ENCODE data around the gene XPNPEP1.

DNA sequence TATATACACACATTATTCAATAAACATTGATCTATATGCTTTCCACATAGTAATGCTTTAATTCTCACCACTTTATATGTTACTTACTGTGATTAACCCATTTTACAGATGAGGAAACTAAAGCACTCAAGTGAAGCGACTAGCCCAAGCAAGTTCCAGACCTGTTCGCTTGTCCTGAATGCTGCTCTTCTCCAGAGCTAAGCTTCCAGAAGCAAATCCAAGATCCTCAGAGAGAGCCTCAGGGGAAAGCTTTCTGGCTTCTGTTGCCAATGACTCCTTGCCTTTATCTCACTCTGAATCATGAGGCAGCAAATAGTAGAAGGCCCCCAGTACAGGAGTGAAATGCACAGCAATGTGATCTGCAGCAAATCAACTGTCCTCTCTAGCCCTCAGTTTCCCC, 32.2 kb downstream of the XPNPEP1 start:
- no peak for TF ChIP-seq POLR2A (IDR thresholded peaks at IDR 0.05)
- TF ChIP-seq, protein P1, sequence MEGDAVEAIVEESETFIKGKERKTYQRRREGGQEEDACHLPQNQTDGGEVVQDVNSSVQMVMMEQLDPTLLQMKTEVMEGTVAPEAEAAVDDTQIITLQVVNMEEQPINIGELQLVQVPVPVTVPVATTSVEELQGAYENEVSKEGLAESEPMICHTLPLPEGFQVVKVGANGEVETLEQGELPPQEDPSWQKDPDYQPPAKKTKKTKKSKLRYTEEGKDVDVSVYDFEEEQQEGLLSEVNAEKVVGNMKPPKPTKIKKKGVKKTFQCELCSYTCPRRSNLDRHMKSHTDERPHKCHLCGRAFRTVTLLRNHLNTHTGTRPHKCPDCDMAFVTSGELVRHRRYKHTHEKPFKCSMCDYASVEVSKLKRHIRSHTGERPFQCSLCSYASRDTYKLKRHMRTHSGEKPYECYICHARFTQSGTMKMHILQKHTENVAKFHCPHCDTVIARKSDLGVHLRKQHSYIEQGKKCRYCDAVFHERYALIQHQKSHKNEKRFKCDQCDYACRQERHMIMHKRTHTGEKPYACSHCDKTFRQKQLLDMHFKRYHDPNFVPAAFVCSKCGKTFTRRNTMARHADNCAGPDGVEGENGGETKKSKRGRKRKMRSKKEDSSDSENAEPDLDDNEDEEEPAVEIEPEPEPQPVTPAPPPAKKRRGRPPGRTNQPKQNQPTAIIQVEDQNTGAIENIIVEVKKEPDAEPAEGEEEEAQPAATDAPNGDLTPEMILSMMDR (IDR thresholded peaks at IDR 0.05) = no peak
